Small intestine (tissue), 7 donors: ENCODE results near the gene TGFB2. TPM values are rescaled to one million over a fixed set of nuclear protein-coding genes. Genes with fewer than 3 reads are reported as not detected.

Experiments
- DNase-seq, 2 donors: peaks; one replicate each; pipeline versions ENCODE4 v3.0.0 to v3.0.0-alpha.2; 2013
- FAIRE-seq: peaks from 2 replicates; lab custom pipeline; 2012; peaks lifted over from hg19 to GRCh38; lab: Jason Lieb, UNC
- H3K27ac ChIP-seq, 3 donors: one replicate each; pipeline ENCODE4 v1.5.1; 2013; ENCODE audit warnings: low read length in 2 of 3, mild to moderate bottlenecking in 2 of 3, control low read depth in 1 of 3, inconsistent platforms in 1 of 3, low read depth in 1 of 3, moderate library complexity in 1 of 3
- H3K27me3 ChIP-seq, 3 donors: one replicate each; pipeline ENCODE4 v1.6.1; 2013; ENCODE audit warnings: low read length in 3 of 3, inconsistent platforms in 1 of 3; ENCODE audit not compliant: control insufficient read depth in 3 of 3, insufficient read depth in 3 of 3
- H3K36me3 ChIP-seq, 3 donors: one replicate each; pipeline ENCODE4 v1.6.1; 2013; ENCODE audit warnings: low read length in 3 of 3, inconsistent platforms in 1 of 3, low read depth in 1 of 3, mild to moderate bottlenecking in 1 of 3, moderate library complexity in 1 of 3; ENCODE audit not compliant: control insufficient read depth in 3 of 3, insufficient read depth in 2 of 3
- H3K4me1 ChIP-seq, 3 donors: one replicate each; pipeline ENCODE4 v1.6.1; 2013; ENCODE audit warnings: low read length in 2 of 3, inconsistent platforms in 1 of 3, low read depth in 1 of 3, mild to moderate bottlenecking in 1 of 3, moderate library complexity in 1 of 3; ENCODE audit not compliant: control insufficient read depth in 3 of 3, insufficient read depth in 2 of 3
- H3K4me3 ChIP-seq, 3 donors: one replicate each; pipeline ENCODE4 v1.5.1; 2013; ENCODE audit warnings: low read length in 3 of 3, control low read depth in 1 of 3, inconsistent platforms in 1 of 3, low read depth in 1 of 3, mild to moderate bottlenecking in 1 of 3, moderate library complexity in 1 of 3
- H3K9me3 ChIP-seq, 2 donors: one replicate each; pipeline ENCODE4 v1.6.1; 2013; ENCODE audit warnings: low read depth in 1 of 2, low read length in 1 of 2; ENCODE audit not compliant: control insufficient read depth in 2 of 2, insufficient read depth in 1 of 2
- WGBS, 3 donors: extraction: QIAGEN DNeasy Blood & Tissue Kit; methylation state at CpG; one replicate each; pipeline ENCODE4 v1.1.7; 2013; 5-methylcytosine and 5-hydroxymethylcytosine counted together
- polyA plus RNA-seq, 4 donors: library from polyadenylated mRNA; stranded (reverse) in 3 of 4; unstranded in 1 of 4; fragments of 200-250 nt in 3 of 4; fragments of 120-200 nt in 1 of 4; gene quantifications; one replicate each; pipeline versions ENCODE4 v1.2.1 to v1.2.3, GENCODE V29; 2013
- donor health status: healthy with polysubstance abuse.
- donor health status: control.
- donor health status: control.
- donor health status: Bipolar disorder and iron deficiency.
- donor health status: healthy.

TGFB2 gene
- polyA plus RNA-seq, 4 donors: 0.49 to 0.95 (median 0.81) TPM; not detected in 1

GRCh38 chr1:218473522-218473921 lies 128.4 kb downstream of the TGFB2 start:
- H3K9me3 ChIP-seq: no peaks in the 10 kb centered on the region
- H3K4me3 ChIP-seq: no peak overlapping the region
- DNase-seq: no peak
- no peak overlapping the region for H3K27ac ChIP-seq
- peaks cover 0 to 2% (median 0%) of the 10 kb centered on the region in 3 donors for H3K27me3 ChIP-seq
- 17 to 44% (median 22%) methylated on average over 2 of the region's 2 CpGs for WGBS, 3 donors
- H3K4me1 ChIP-seq: no peaks in the 10 kb centered on the region
- FAIRE-seq: no peak
- no peaks in the 10 kb centered on the region for H3K36me3 ChIP-seq

DNA sequence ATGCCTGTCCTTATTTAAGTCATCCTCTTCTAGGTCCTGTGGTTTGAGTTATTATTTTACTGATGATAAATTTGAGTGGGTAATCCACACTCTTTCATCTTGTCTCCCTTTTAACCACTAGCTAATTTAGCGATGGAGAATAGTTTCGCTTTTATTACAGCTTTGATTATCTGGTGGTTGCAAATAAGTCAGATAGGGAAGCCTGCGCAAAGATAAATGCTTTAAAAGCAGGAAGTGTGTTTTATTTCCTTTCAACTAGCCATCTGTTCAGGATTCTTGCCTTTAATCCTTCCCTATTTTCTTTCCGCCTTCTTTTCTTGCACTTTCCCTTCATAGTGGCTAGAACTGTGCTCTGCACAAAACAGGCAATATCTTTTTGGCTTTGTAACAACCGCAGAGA lies 129.0 kb downstream of the TGFB2 start:
- Histone ChIP-seq H3K4me3 (no peak overlapping the region), H3K9me3 (no peaks in the 10 kb centered on the region), H3K4me1 (no peaks in the 10 kb centered on the region), H3K27ac (no peak overlapping the region), H3K36me3 (no peaks in the 10 kb centered on the region), H3K27me3 (peaks cover 0 to 2% (median 0%) of the 10 kb centered on the region in 3 donors)
- peak in 1 of 2 donors; percentile 29 for DNase-seq
- FAIRE-seq: no peak
- 10 to 43% (median 28%) methylated on average over 5 of the region's 5 CpGs for whole genome bisulfite sequencing, 3 donors

GRCh38 chr1:218475275-218475674 lies 130.1 kb downstream of the TGFB2 start:
- no peak for DNase-seq
- WGBS, 3 donors: 93 to 98% (median 97%) methylated on average over 1 of the region's 1 CpG
- Histone ChIP-seq H3K36me3 (no peaks in the 10 kb centered on the region), H3K27ac (no peak overlapping the region), H3K4me3 (no peak overlapping the region), H3K4me1 (peaks cover 0 to 2% (median 0%) of the 10 kb centered on the region in 3 donors), H3K9me3 (no peaks in the 10 kb centered on the region), H3K27me3 (no peaks in the 10 kb centered on the region)
- FAIRE-seq: no peak

DNA sequence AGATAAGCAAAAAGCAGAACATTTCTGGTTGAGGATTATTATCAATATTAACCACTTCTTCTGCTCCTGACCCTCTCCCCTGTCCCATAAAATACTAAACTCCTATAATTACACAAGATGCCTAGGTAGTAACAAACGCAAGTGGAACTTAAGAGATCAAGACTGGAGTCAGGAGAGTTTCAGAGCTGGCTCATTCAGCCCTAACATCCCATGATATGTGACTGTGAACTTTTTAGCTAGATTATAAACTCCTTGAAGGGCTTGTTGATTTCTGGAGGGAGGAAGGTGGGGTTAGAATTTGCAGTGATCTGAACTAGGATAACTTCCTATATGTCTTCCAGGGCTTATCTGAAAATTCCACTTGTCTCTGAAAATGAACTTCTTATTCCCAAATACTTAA lies 130.6 kb downstream of the TGFB2 start:
- Histone ChIP-seq H3K4me1 (peaks cover 0 to 5% (median 0%) of the 10 kb centered on the region in 3 donors), H3K36me3 (no peaks in the 10 kb centered on the region), H3K4me3 (no peak overlapping the region), H3K27me3 (no peaks in the 10 kb centered on the region), H3K9me3 (no peaks in the 10 kb centered on the region), H3K27ac (no peak overlapping the region)
- FAIRE-seq (no peak), DNase-seq (no peak)
- 93 to 97% (median 94%) methylated on average over 1 of the region's 1 CpG for WGBS, 3 donors

DNA sequence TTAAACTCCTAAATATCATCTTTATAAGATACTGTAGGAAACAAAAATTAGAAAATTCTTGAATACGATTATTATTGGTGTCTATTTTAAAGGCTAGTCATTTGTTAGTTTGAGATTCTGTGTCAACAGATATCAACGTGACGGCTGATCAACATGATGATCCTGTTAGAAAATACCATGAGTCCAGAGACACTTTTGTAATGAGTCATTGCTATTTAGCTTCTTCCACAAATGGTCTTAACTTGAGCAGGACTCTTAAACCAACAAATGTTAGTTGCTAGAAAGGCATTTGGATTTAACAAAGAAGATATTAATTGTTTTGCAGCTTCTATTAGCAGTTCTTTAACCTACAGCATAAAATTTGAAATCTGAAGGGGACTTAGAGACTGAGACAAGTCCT lies 131.2 kb downstream of the TGFB2 start:
- no peak overlapping the region for H3K4me3 ChIP-seq
- FAIRE-seq (no peak), DNase-seq (no peak)
- peaks cover 0 to 7% (median 0%) of the 10 kb centered on the region in 3 donors for H3K4me1 ChIP-seq
- no peak overlapping the region for H3K27ac ChIP-seq
- 66 to 78% (median 67%) methylated on average over 3 of the region's 3 CpGs for WGBS, 3 donors
- H3K36me3 ChIP-seq: no peaks in the 10 kb centered on the region
- no peaks in the 10 kb centered on the region for H3K27me3 ChIP-seq
- no peaks in the 10 kb centered on the region for H3K9me3 ChIP-seq

GRCh38 chr1:218478336-218478735 lies 133.2 kb downstream of the TGFB2 start:
- FAIRE-seq: no peak
- 75 to 84% (median 79%) methylated on average over 4 of the region's 4 CpGs for WGBS, 3 donors
- H3K4me3 ChIP-seq: no peak overlapping the region

GRCh38 chr1:218479436-218480115 lies 134.4 kb downstream of the TGFB2 start:
- 64 to 91% (median 69%) methylated on average over 1 of the region's 1 CpG for WGBS, 3 donors
- no peaks in the 10 kb centered on the region for H3K27me3 ChIP-seq
- H3K4me3 ChIP-seq: no peak overlapping the region
- DNase-seq (no peak), FAIRE-seq (no peak)
- no peaks in the 10 kb centered on the region for H3K36me3 ChIP-seq
- H3K4me1 ChIP-seq: peaks cover 0 to 7% (median 0%) of the 10 kb centered on the region in 3 donors
- H3K9me3 ChIP-seq: no peaks in the 10 kb centered on the region
- H3K27ac ChIP-seq: peak overlapping the region in 1 of 3 donors; percentile 27

More at GRCh38 chr1:218478336-218478735, 133.2 kb downstream of the TGFB2 start:
- no peaks in the 10 kb centered on the region for H3K36me3 ChIP-seq
- H3K4me1 ChIP-seq: peaks cover 0 to 7% (median 0%) of the 10 kb centered on the region in 3 donors
- no peak overlapping the region for H3K27ac ChIP-seq
- no peak for DNase-seq
- no peaks in the 10 kb centered on the region for H3K27me3 ChIP-seq
- H3K9me3 ChIP-seq: no peaks in the 10 kb centered on the region

DNA sequence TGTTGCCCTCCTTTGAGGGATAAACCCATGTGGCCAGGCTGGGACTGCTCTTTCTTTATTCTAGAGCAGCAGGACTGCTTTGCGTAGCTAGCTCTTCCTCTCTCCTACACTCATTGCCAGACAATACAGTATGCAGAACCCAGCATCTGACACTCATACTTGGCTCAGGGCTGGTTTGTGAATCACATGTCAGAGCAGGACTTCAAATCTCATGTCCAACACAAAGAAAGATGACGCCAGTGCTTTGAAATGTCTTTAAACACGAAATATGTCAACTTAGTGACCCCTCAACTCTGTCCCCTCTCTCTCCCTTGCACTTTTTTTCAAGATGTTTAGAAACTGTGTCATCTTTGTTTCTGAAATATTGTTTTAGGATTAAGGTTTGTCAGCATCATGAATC lies 135.0 kb downstream of the TGFB2 start:
- Histone ChIP-seq H3K4me3 (no peak overlapping the region), H3K4me1 (peaks cover 0 to 7% (median 0%) of the 10 kb centered on the region in 3 donors), H3K9me3 (no peaks in the 10 kb centered on the region), H3K27me3 (no peaks in the 10 kb centered on the region), H3K36me3 (no peaks in the 10 kb centered on the region), H3K27ac (peak overlapping the region in 1 of 3 donors; percentile 27)
- peak in 1 of 2 donors; percentile 2 for DNase-seq
- 69 to 89% (median 83%) methylated on average over 3 of the region's 3 CpGs for WGBS, 3 donors
- FAIRE-seq: no peak
